Neuronal stem cell (in vitro differentiated cells): ENCODE measurements around the gene METTL9.

Experiments
- DNase-seq: peaks from one replicate; pipeline ENCODE4 v3.0.0-alpha.2; 2013; ENCODE audit warnings: low spot score
- H2AFZ ChIP-seq: one replicate; pipeline ENCODE4 v1.6.1; 2013; ENCODE audit warnings: mild to moderate bottlenecking, low read length, inconsistent platforms
- H2AK5ac ChIP-seq: 2 replicates; pipeline ENCODE4 v1.6.1; 2013; ENCODE audit warnings: low read depth, mild to moderate bottlenecking, inconsistent platforms, low read length, moderate library complexity, mixed read lengths
- H2BK120ac ChIP-seq: 2 replicates; pipeline ENCODE4 v1.6.1; 2013; ENCODE audit warnings: low read depth, mild to moderate bottlenecking, inconsistent platforms, low read length, moderate library complexity, mixed read lengths
- H2BK12ac ChIP-seq: one replicate; pipeline ENCODE4 v1.6.1; 2013; ENCODE audit warnings: low read length, inconsistent platforms
- H2BK15ac ChIP-seq: 2 replicates; pipeline ENCODE4 v1.6.1; 2013; ENCODE audit warnings: mild to moderate bottlenecking, low read length, inconsistent platforms, mixed read lengths
- H2BK5ac ChIP-seq: one replicate; pipeline ENCODE4 v1.6.1; 2013; ENCODE audit warnings: inconsistent platforms, mild to moderate bottlenecking, low read length, moderate library complexity
- H3K14ac ChIP-seq: one replicate; pipeline ENCODE4 v1.6.1; 2013; ENCODE audit warnings: low read length, inconsistent platforms
- H3K18ac ChIP-seq: 2 replicates; pipeline ENCODE4 v1.6.1; 2013; ENCODE audit warnings: low read length, inconsistent platforms
- H3K23ac ChIP-seq: 2 replicates; pipeline ENCODE4 v1.6.1; 2013; ENCODE audit warnings: low read depth, mild to moderate bottlenecking, mixed read lengths, low read length, inconsistent platforms; ENCODE audit not compliant: poor library complexity
- H3K27ac ChIP-seq: replicated peaks from 3 replicates; pipeline ENCODE4 v1.5.1; 2013; ENCODE audit warnings: low read length, inconsistent platforms
- H3K27me3 ChIP-seq, 3 experiments: 2 replicates each; pipeline ENCODE4 v1.6.1; 2013; ENCODE audit warnings: low read length in 3 of 3, mild to moderate bottlenecking in 2 of 3, inconsistent platforms in 1 of 3, low read depth in 1 of 3, mixed read lengths in 1 of 3, moderate library complexity in 1 of 3; ENCODE audit not compliant: control insufficient read depth in 3 of 3, insufficient read depth in 3 of 3
- H3K36me3 ChIP-seq, 2 donors: replicated peaks in 1 of 2; 2 replicates each; pipeline ENCODE4 v1.6.1; 2013; ENCODE audit warnings: low read length in 2 of 2; ENCODE audit not compliant: control insufficient read depth in 2 of 2, insufficient read depth in 2 of 2
- H3K4ac ChIP-seq: 2 replicates; pipeline ENCODE4 v1.6.1; 2013; ENCODE audit warnings: inconsistent platforms, mild to moderate bottlenecking, low read length, moderate library complexity
- H3K4me1 ChIP-seq, 2 donors: 1 replicate in 1 of 2; 2 replicates in 1 of 2; pipeline ENCODE4 v1.6.1; 2013; ENCODE audit warnings: low read length in 2 of 2, low read depth in 1 of 2; ENCODE audit not compliant: control insufficient read depth in 2 of 2, insufficient read depth in 1 of 2
- H3K4me2 ChIP-seq: one replicate; pipeline ENCODE4 v1.6.1; 2013; ENCODE audit warnings: mild to moderate bottlenecking, low read length, inconsistent platforms; ENCODE audit not compliant: insufficient read depth, poor library complexity, severe bottlenecking
- H3K4me3 ChIP-seq, 2 donors: 2 replicates each; pipeline ENCODE4 v1.5.1; 2013; ENCODE audit warnings: low read length in 2 of 2, mild to moderate bottlenecking in 2 of 2, inconsistent platforms in 1 of 2, moderate library complexity in 1 of 2
- H3K79me1 ChIP-seq: one replicate; pipeline ENCODE4 v1.6.1; 2013; ENCODE audit warnings: low read depth, mild to moderate bottlenecking, inconsistent platforms, low read length, moderate library complexity
- H3K9ac ChIP-seq: one replicate; pipeline ENCODE4 v1.6.1; 2013; ENCODE audit warnings: mild to moderate bottlenecking, low read depth, low read length, inconsistent platforms; ENCODE audit not compliant: poor library complexity
- H3K9me3 ChIP-seq, 2 donors: replicated peaks in 1 of 2; 2 replicates each; pipeline versions ENCODE3 to v1.6.1; 2013; ENCODE audit warnings: low read length in 2 of 2, mild to moderate bottlenecking in 2 of 2, inconsistent platforms in 1 of 2, low read depth in 1 of 2, mixed read lengths in 1 of 2, moderate library complexity in 1 of 2; ENCODE audit not compliant: control insufficient read depth in 2 of 2, insufficient read depth in 1 of 2
- H4K8ac ChIP-seq: one replicate; pipeline ENCODE4 v1.6.1; 2013; ENCODE audit warnings: low read depth, mild to moderate bottlenecking, inconsistent platforms, low read length, moderate library complexity
- H4K91ac ChIP-seq: one replicate; pipeline ENCODE4 v1.6.1; 2013; ENCODE audit warnings: low read length, low read depth, mild to moderate bottlenecking, inconsistent platforms; ENCODE audit not compliant: poor library complexity
- WGBS, 2 donors: extraction: QIAGEN DNeasy Blood & Tissue Kit; methylation state at CpG; one replicate each; pipeline ENCODE4 v1.1.7; 2013; ENCODE audit warnings: missing lambda C conversion rate in 2 of 2, mixed read lengths in 1 of 2; ENCODE audit not compliant: insufficient read length in 2 of 2, insufficient replicate concordance in 1 of 2; ENCODE audit errors: extremely low coverage in 2 of 2; 5-methylcytosine and 5-hydroxymethylcytosine counted together

METTL9 gene

DNA sequence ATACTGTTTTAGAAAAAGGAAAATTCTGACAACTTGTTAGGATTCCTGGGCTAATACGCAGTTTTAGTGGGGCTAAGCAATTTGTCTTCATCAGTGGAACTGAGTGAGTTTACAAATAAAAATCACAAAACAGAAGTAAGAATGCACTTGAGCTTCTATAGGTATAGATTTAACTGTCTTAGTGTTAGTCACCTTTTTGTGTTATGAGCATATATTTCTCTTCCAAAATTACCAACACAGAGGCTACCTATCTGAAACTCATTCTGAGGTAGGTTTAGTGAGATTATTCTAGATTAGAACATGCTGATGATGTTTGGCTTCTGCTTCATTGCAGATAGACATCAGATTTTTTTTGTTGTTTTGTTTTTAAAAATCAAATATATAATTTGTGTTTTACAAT, 23.2 kb downstream of the METTL9 start:
- Histone ChIP-seq H3K4ac (no peak overlapping the region), H2BK12ac (no peak overlapping the region), H2BK5ac (no peak overlapping the region), H3K14ac (no peak overlapping the region), H2AK5ac (no peak overlapping the region), H3K4me1 (no peaks in the 10 kb centered on the region), H3K36me3 (peaks cover 15 to 95% of the 10 kb centered on the region in 2 donors), H3K4me3 (no peak overlapping the region), H3K9me3 (no peaks in the 10 kb centered on the region), H3K9ac (no peak overlapping the region), H3K27ac (no peak overlapping the region), H4K8ac (no peak overlapping the region), H3K23ac (no peak overlapping the region), H2AFZ (no peak overlapping the region), H3K4me2 (no peak overlapping the region), H3K18ac (no peak overlapping the region), H2BK15ac (no peak overlapping the region), H3K27me3 (no peaks in the 10 kb centered on the region), H4K91ac (no peak overlapping the region), H2BK120ac (no peak overlapping the region), H3K79me1 (no peaks in the 10 kb centered on the region)
- whole genome bisulfite sequencing, 2 donors = no CpG with 5 or more reads among the region's 1 CpG
- no peak for DNase-seq

- H2AFZ ChIP-seq = no peak overlapping the region
- no peak overlapping the region for H3K4ac ChIP-seq
- no peaks in the 10 kb centered on the region for H3K27me3 ChIP-seq
- no CpG with 5 or more reads among the region's 1 CpG for WGBS, 2 donors
- H3K27ac ChIP-seq = no peak overlapping the region
- H2AK5ac ChIP-seq = no peak overlapping the region
- H3K23ac ChIP-seq = no peak overlapping the region
- no peak overlapping the region for H2BK5ac ChIP-seq
- H3K79me1 ChIP-seq = peaks cover under 1% of the 10 kb centered on the region
- no peak for DNase-seq
- peaks cover 0 to 9% of the 10 kb centered on the region in 2 donors for H3K9me3 ChIP-seq
- no peak overlapping the region for H4K8ac ChIP-seq
- H3K4me1 ChIP-seq = no peaks in the 10 kb centered on the region
- H3K36me3 ChIP-seq = peaks cover 22 to 96% of the 10 kb centered on the region in 2 donors
- H3K4me2 ChIP-seq = no peak overlapping the region
- H3K14ac ChIP-seq = no peak overlapping the region
- H2BK12ac ChIP-seq = no peak overlapping the region
- H3K9ac ChIP-seq = no peak overlapping the region
- no peak overlapping the region for H4K91ac ChIP-seq
- H3K18ac ChIP-seq = no peak overlapping the region
- no peak overlapping the region for H3K4me3 ChIP-seq
- H2BK120ac ChIP-seq = no peak overlapping the region
- H2BK15ac ChIP-seq = no peak overlapping the region
Observed at GRCh38 chr16:21625026-21625425, 25.6 kb downstream of the METTL9 start.

- Histone ChIP-seq H2BK15ac (no peak overlapping the region), H2AFZ (no peak overlapping the region), H4K8ac (no peak overlapping the region), H3K27me3 (no peaks in the 10 kb centered on the region), H3K4me1 (no peaks in the 10 kb centered on the region), H2AK5ac (no peak overlapping the region), H3K79me1 (peaks cover 1% of the 10 kb centered on the region), H2BK120ac (no peak overlapping the region), H3K27ac (no peak overlapping the region), H3K4ac (no peak overlapping the region), H3K14ac (no peak overlapping the region), H3K9me3 (peaks cover 0 to 9% of the 10 kb centered on the region in 2 donors), H4K91ac (no peak overlapping the region), H3K18ac (no peak overlapping the region), H3K36me3 (peaks cover 23 to 81% of the 10 kb centered on the region in 2 donors), H3K23ac (no peak overlapping the region), H3K4me3 (no peak overlapping the region), H2BK5ac (no peak overlapping the region), H3K4me2 (no peak overlapping the region), H2BK12ac (no peak overlapping the region), H3K9ac (no peak overlapping the region)
- DNase-seq = no peak
- WGBS, 2 donors = no CpG with 5 or more reads among the region's 6 CpGs
Observed at GRCh38 chr16:21626659-21627277, 27.4 kb downstream of the METTL9 start.

GRCh38 chr16:21628121-21628726, 28.8 kb downstream of the METTL9 start:
- DNase-seq = no peak
- no peak overlapping the region for H3K27ac ChIP-seq
- H3K79me1 ChIP-seq = peaks cover 1% of the 10 kb centered on the region
- no peak overlapping the region for H3K4me3 ChIP-seq
- H3K4ac ChIP-seq = no peak overlapping the region
- H3K18ac ChIP-seq = no peak overlapping the region
- H4K91ac ChIP-seq = no peak overlapping the region
- H2BK120ac ChIP-seq = no peak overlapping the region
- no peak overlapping the region for H2AFZ ChIP-seq
- no peak overlapping the region for H2BK12ac ChIP-seq
- H3K36me3 ChIP-seq = peaks cover 23 to 70% of the 10 kb centered on the region in 2 donors
- no peak overlapping the region for H4K8ac ChIP-seq
- no peak overlapping the region for H3K14ac ChIP-seq
- no peak overlapping the region for H3K9ac ChIP-seq
- H3K9me3 ChIP-seq = peaks cover 0 to 9% of the 10 kb centered on the region in 2 donors
- no peak overlapping the region for H3K23ac ChIP-seq
- no peak overlapping the region for H2BK15ac ChIP-seq
- no peak overlapping the region for H3K4me2 ChIP-seq
- no peak overlapping the region for H2AK5ac ChIP-seq
- H3K4me1 ChIP-seq = no peaks in the 10 kb centered on the region
- no peaks in the 10 kb centered on the region for H3K27me3 ChIP-seq
- WGBS, 2 donors = no CpG with 5 or more reads among the region's 5 CpGs
- H2BK5ac ChIP-seq = no peak overlapping the region
